Keratinocyte (primary cell): Measurements from ENCODE around the gene STRADA.

ENCODE experiments used
- CTCF ChIP-seq, 3 experiments: IDR thresholded peaks in 1 of 3; conservative IDR thresholded peaks in 1 of 3; optimal IDR thresholded peaks in 1 of 3; 2 replicates in 2 of 3; 3 replicates in 1 of 3; pipeline versions ENCODE3 to v1.5.1; 2011; ENCODE audit warnings: low read length in 3 of 3, mild to moderate bottlenecking in 3 of 3, moderate library complexity in 2 of 3, control low read depth in 1 of 3, inconsistent platforms in 1 of 3; ENCODE audit not compliant: insufficient read depth in 2 of 3; ENCODE audit errors: extremely low read depth in 1 of 3
- EZH2 ChIP-seq: IDR thresholded peaks from one replicate; pipeline ENCODE4 v1.6.1; 2012; ENCODE audit warnings: inconsistent platforms, mild to moderate bottlenecking, low read length, moderate library complexity

GRCh38 chr17:63707151-63707550 is 34.4 kb downstream of the STRADA start:
- no peak for TF ChIP-seq CTCF (optimal IDR thresholded peaks at IDR 0.05 in 1 of 3, IDR thresholded peaks at IDR 0.05 in 1 of 3, conservative IDR thresholded peaks at IDR 0.05 in 1 of 3; ENCODE audit: extremely low read depth in 1 of 3, insufficient read depth in 2 of 3, low read length in 3 of 3)
- no peak for TF ChIP-seq EZH2
